Activated naive CD4-positive, alpha-beta T cell treated with anti-CD3 and anti-CD28 coated beads for 36 hours (primary cell): ENCODE measurements around the gene UBQLN4. TPM values are rescaled to one million over a fixed set of nuclear protein-coding genes. Genes with fewer than 3 reads are reported as not detected.

Experiments
- CTCF ChIA-PET: fragments of 350-600 bp; sonication (Branson Sonifier 250); formaldehyde crosslinking; loops from one replicate; lab custom pipeline; 2021; ENCODE audit warnings: antibody characterized with exemption; lab: Charles Lee
- DNase-seq: peaks from one replicate; pipeline ENCODE4 v3.0.0-alpha.2; 2020
- H3K27ac Mint-ChIP-seq: one replicate; pipeline ENCODE4 v1.8.0; 2021; ENCODE audit warnings: mild to moderate bottlenecking, mixed read lengths
- H3K27me3 Mint-ChIP-seq: one replicate; pipeline ENCODE4 v1.8.0; 2021; ENCODE audit warnings: low read depth, mixed read lengths
- H3K36me3 Mint-ChIP-seq: one replicate; pipeline ENCODE4 v1.8.0; 2021; ENCODE audit warnings: low read depth, mixed read lengths
- H3K4me1 Mint-ChIP-seq: one replicate; pipeline ENCODE4 v1.8.0; 2021; ENCODE audit warnings: low read depth, mixed read lengths
- H3K4me3 Mint-ChIP-seq: one replicate; pipeline ENCODE4 v1.8.0; 2021; ENCODE audit warnings: mild to moderate bottlenecking, moderate library complexity, mixed read lengths
- H3K9me3 Mint-ChIP-seq: one replicate; pipeline ENCODE4 v1.8.0; 2021; ENCODE audit warnings: mixed read lengths
- intact Hi-C: fragments of 100-400 bp; cut with micrococcal nuclease; formaldehyde crosslinking; loops from one replicate; pipeline ENCODE4 v1.15.1; 2023
- total RNA-seq, 2 experiments: library from RNA; stranded (reverse); gene quantifications; one replicate each; pipeline ENCODE4 v1.2.3, GENCODE V29; 2021

Gene UBQLN4
- total RNA-seq, 2 experiments from 2014 or later = 27.1 to 27.4 TPM

DNA sequence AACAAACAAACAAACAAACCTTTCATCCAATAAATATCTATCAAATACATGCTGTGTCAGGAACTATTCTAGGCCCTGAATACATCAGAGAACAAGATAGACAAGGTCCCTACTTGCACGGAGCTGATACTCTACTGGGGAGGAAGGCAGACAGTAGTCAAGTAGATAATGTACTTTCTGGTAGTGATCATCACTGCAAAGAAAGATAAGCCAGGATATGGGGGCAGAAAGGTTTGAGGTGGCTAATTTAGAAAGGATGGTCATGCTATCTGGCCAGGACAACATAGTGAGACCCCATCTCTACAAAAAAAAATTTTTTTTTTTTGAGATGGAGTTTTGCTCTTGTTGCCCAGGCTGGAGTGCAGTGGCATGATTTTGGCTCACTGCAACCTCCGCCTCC, 38.0 kb upstream of the UBQLN4 start:
- H3K4me3 Mint-ChIP-seq = no peak overlapping the region
- CTCF ChIA-PET = interaction anchor here (0.6 to 16.2 kb wide), 9 partner anchors 9 to 193 kb away, joined by 3 to 737 read pairs (median 7); partner anchors contain the start of genes MEX3A and TMEM79
- H3K27me3 Mint-ChIP-seq = peaks cover 14% of the 10 kb centered on the region
- intact Hi-C loops = loop anchor here (2.0 kb wide), 1 partner anchor 227 kb away; no protein-coding TSS in a partner anchor
- DNase-seq = no peak
- no peaks in the 10 kb centered on the region for H3K36me3 Mint-ChIP-seq
- H3K27ac Mint-ChIP-seq = no peak overlapping the region
- H3K9me3 Mint-ChIP-seq = no peaks in the 10 kb centered on the region
- H3K4me1 Mint-ChIP-seq = peaks cover 15% of the 10 kb centered on the region

DNA sequence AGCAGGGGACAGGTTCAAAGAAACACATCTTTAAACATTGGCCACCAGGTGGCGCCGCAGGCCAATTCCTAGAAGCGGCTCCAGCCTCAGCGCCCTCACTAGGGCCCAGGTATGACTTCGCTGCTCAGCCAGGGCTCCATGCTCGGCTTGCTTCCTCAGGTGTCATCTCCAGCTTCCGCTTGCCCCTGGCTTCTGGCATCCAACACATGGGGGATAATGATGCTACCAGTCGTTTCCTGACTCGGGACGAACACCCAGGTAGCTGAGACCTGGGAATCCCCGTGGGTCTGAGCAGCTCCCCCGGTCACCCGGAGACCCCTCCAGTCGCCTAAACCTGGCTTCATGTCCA, 37.2 kb upstream of the UBQLN4 start:
- intact Hi-C loops = loop anchor here (1.0 to 2.0 kb wide), 4 partner anchors 39 to 228 kb away; no protein-coding TSS in a partner anchor
- Mint-ChIP-seq H3K4me3 (no peak overlapping the region), H3K4me1 (peaks cover 8% of the 10 kb centered on the region), H3K27ac (no peak overlapping the region), H3K27me3 (peaks cover 19% of the 10 kb centered on the region), H3K9me3 (no peaks in the 10 kb centered on the region), H3K36me3 (no peaks in the 10 kb centered on the region)
- DNase-seq = peak; percentile 95
- CTCF ChIA-PET = interaction anchor here (0.6 to 16.2 kb wide), 16 partner anchors 8 to 180 kb away, joined by 3 to 737 read pairs (median 4); partner anchors contain the start of genes LMNA, MEX3A and RAB25

DNA sequence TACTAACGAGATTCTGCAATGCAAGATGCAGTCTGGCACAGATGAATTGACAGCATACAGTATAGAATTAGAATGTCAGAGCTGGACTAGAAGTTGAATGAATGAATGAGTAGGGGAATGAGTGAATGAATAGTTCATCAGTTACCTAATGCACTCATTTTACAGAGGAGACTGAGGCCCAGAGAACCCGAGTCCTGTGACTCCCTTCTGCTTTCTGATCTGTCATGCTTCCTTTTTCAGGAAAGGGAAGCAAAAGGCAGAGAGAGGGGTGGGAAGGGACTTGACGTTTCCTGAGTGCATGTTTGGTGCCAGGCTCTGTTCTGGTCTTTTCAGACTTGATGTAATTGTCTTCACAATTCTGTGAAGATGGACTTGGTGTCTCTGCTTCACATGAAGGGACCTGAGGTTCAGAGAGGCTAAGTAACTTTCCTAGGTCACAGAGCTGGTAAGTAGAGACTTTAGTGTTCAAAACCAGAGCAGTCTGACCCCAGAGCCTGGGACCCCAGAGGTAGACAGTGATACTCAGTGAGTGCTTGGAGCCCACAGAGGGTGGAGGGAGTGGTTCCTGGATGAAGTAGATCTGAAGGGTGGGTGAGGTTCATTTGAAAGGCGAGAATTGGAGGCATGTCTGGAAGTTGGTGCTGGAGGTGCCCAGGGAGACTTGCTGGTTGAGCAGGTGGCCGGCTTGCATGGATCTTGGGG, 36.7 kb upstream of the UBQLN4 start:
- no peak overlapping the region for H3K27ac Mint-ChIP-seq
- intact Hi-C loops = loop anchor here (1.0 to 2.0 kb wide), 4 partner anchors 40 to 229 kb away; no protein-coding TSS in a partner anchor
- H3K4me1 Mint-ChIP-seq = peaks cover 4% of the 10 kb centered on the region
- H3K9me3 Mint-ChIP-seq = no peaks in the 10 kb centered on the region
- no peak for DNase-seq
- CTCF ChIA-PET = interaction anchor here (0.7 to 16.2 kb wide), 14 partner anchors 14 to 142 kb away, joined by 3 to 737 read pairs (median 6); partner anchors contain the start of gene LMNA
- H3K4me3 Mint-ChIP-seq = no peak overlapping the region
- no peaks in the 10 kb centered on the region for H3K36me3 Mint-ChIP-seq
- peaks cover 19% of the 10 kb centered on the region for H3K27me3 Mint-ChIP-seq

DNA sequence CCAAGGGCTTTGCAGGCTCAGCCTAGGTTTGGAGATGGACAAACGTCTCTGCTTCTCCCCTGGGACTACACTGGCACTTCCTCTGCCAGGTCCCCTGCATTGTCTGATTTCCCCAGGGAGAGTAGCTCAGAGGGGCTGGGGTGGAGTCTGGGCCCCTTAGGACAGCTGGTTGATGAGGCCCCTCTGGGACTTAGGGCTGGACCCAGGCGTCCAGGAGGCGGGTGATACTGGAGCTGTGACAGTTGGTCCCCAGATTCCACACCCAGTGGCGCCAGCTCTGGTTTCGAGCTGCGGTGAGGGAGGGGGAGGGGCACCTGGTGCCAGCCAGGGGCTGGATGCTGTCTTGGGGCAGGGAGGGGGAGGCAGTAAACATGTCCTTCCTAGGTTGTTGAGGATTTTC, 36.1 kb upstream of the UBQLN4 start:
- Mint-ChIP-seq H3K27me3 (peaks cover 19% of the 10 kb centered on the region), H3K9me3 (no peaks in the 10 kb centered on the region), H3K36me3 (no peaks in the 10 kb centered on the region), H3K4me1 (no peaks in the 10 kb centered on the region), H3K27ac (no peak overlapping the region), H3K4me3 (no peak overlapping the region)
- intact Hi-C loops = loop anchor here (1.0 to 2.0 kb wide), 4 partner anchors 41 to 229 kb away; no protein-coding TSS in a partner anchor
- CTCF ChIA-PET = interaction anchor here (0.6 to 16.2 kb wide), 7 partner anchors 17 to 367 kb away, joined by 3 to 737 read pairs (median 7); partner anchors contain the start of gene LMNA
- no peak for DNase-seq

DNA sequence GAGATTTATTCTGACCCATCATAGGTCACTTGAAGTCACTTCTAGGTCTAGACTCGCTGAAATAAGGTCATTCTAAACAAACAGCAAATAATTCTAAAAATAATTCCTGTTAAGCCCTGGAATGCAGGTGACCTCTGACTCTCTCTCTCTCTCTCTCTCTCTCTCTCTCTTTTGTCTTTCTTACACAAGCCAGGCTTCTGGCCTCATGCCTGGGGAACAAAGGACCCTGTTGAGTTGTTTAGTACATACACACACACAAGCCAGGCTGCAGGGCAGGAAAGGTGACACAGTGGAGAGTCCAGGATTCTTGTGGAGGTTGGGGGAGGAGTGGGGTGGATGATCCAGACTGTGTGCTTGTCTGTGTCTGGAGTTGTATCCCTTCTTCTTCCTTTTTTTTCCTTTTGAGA, 32.7 kb upstream of the UBQLN4 start:
- DNase-seq = no peak
- H3K4me3 Mint-ChIP-seq = no peak overlapping the region
- intact Hi-C loops = no loop called here
- H3K36me3 Mint-ChIP-seq = no peaks in the 10 kb centered on the region
- CTCF ChIA-PET = interaction anchor here (0.6 to 16.2 kb wide), 2 partner anchors 43 to 916 kb away, joined by 4 to 737 read pairs; no protein-coding TSS in a partner anchor
- peaks cover 5% of the 10 kb centered on the region for H3K4me1 Mint-ChIP-seq
- no peaks in the 10 kb centered on the region for H3K9me3 Mint-ChIP-seq
- peaks cover 26% of the 10 kb centered on the region for H3K27me3 Mint-ChIP-seq
- no peak overlapping the region for H3K27ac Mint-ChIP-seq

DNA sequence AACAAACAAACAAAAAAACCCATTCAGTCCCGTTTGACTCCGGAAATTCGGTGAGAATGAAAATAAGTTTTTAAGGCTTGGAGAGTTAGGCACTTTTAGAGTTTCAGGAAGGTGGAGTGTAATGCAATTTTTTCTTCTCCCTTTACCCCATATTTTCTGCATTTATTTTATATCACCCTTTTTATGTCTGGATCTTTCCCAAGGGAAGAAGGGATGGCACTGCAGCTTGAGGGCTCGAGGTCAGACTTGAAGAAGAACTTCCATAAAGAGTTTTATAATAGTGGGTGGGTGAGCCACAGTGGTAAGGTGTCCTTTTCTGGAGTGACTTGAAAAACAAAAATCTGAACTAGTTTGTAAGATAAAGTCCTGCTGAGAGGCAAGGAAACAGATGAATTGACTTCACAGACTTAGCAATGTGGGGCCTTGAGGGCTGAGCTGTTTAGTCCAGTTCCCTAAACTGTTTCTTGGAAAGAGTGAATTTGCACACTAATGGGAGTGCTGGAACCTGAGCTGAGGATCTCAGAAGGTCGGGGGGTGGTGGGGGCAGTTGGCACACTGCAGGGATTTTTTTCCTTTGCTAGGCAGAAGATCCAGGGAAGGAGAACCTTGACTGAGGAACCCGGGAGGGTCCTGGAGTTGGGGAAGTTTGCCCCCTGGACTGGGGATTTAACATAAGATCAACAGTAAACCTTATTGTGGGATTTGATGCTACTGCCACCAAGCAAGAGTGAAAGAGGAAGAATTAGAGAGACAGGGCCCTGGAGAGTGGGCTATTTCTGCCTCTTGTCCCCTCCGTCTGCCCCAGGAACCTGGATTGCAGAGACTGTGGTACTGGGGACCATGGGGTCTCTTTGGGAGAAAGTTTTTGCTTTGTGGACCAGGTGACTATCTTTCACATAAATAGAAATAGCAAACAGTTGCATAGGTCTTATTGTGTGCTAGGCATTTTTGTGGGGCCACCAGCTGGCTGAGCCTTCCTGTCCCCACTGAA, 30.5 kb upstream of the UBQLN4 start:
- H3K36me3 Mint-ChIP-seq = no peaks in the 10 kb centered on the region

DNA sequence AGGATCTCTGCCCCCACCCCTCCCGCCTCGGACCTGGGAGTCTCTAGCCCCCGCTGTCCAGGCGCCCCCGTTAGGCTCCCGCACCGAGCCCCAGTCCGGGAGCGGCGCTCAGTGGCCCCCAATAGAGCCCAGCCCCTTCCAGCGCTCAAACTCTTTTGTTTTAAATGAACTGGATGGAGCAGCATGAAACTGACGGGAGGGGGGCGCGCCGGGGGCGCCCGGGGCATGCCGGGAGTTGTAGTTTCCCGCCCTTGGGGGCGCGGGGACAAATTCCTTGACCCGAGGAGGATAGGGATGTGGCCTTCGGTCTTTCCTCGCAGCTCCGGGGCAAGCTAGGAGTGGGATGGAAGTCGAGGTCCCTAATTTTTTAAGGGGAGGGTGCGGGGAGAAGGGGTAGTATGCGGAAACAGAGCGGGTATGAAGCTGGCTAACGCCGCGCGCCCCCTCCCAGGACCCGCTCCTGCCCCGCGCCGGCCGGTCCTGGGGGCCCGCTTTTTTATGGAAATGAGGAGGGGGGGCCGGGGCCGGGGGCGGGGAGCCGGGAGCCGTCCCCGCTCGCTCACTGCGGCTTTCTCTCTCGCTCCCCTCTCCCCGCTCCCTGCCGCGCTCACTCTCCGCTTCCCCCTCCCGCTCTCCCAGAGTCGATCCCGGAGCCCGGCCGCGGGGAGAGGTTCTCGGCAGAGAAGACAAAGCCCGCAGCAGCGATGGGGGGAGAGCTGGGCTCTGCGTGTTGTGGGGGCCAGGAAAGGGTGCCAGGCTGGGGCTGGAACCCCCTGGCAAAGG, 28.9 kb upstream of the UBQLN4 start, which contains the start of gene MEX3A:
TSS of gene MEX3A (minus strand) at position 157 of the 783 bp plus-strand sequence. CDS start 467 bp downstream, outside the sequence.
- intact Hi-C loops = loop anchor here (1.0 kb wide), 1 partner anchor 28 kb away; the partner anchor contains the start of gene LAMTOR2
- CTCF ChIA-PET = interaction anchor here (1.0 to 3.5 kb wide), 5 partner anchors 9 to 223 kb away, joined by 3 to 28 read pairs (median 6); no protein-coding TSS in a partner anchor
- Mint-ChIP-seq H3K9me3 (no peaks in the 10 kb centered on the region), H3K27ac (no peak within 1 kb of the TSS), H3K4me3 (peak within 1 kb of the TSS; percentile 75), H3K27me3 (peaks cover 26% of the 10 kb centered on the region), H3K36me3 (no peaks in the 10 kb centered on the region), H3K4me1 (peaks cover 5% of the 10 kb centered on the region)
- DNase-seq = peak; percentile 61

More for the DNA sequence above, 30.5 kb upstream of the UBQLN4 start:
- no peak overlapping the region for H3K4me3 Mint-ChIP-seq
- no peaks in the 10 kb centered on the region for H3K9me3 Mint-ChIP-seq
- DNase-seq = no peak
- intact Hi-C loops = no loop called here
- no peak overlapping the region for H3K27ac Mint-ChIP-seq
- peaks cover 27% of the 10 kb centered on the region for H3K27me3 Mint-ChIP-seq
- CTCF ChIA-PET = interaction anchor here (1.0 to 3.5 kb wide), 4 partner anchors 13 to 140 kb away, joined by 3 to 28 read pairs (median 4); no protein-coding TSS in a partner anchor
- peaks cover 5% of the 10 kb centered on the region for H3K4me1 Mint-ChIP-seq

DNA sequence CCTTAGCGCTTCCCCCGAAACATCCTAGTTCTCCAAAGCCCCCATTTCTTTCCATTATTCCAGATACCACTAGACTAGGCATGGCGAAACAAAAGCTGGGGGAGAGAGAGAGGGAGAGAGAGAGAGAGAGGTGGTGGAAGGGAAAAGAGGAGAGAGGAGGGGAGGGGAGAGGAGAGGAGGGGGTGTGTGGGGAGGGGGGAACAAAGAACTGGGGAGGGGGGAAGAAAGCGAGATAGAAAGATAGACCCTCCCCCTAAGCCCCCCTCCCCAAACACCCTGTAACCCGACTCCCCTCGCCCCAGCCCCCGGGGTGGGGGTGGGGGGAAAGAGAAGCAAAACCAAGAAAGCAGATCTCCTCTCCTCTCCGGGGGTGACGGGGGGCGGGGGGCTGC, 28.3 kb upstream of the UBQLN4 start:
- H3K9me3 Mint-ChIP-seq = no peaks in the 10 kb centered on the region
- intact Hi-C loops = loop anchor here (1.0 kb wide), 1 partner anchor 28 kb away; the partner anchor contains the start of gene LAMTOR2

DNA sequence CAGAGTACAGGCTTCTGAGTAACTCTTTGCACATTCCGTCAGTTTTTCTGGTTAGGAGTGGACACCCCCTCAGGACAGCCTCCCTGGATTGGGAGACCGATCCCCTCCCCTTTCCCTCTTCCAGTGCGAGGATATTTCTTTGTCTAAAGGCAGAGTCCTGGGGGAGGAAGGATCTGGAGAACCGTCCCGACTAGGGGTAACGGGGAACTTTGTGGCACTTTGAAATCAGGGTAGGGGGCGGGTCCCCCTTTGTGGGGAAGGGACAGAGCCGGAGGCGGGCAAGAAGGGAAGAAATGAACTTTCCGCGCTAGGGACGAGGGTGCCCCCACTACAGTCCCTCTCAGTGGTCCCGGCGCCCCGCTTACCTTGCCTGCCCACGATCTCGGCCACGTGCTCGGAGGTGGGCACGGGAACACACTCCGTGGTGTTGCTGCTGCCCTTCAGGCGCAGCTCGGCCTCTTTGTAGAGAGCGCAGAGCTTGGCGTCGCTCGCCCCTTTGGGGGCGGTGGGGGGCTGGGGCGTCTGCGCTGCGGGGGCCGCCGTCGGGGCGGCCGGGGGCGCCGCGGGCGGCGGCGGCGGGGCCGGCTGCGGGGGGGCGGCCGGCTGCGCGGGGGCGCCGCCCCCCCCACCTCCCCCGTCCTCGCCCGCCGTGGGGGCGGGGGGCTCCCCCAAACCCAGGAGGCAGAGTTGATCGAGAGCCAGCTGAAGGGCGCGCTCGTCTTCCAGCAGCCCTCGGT, 27.8 kb upstream of the UBQLN4 start:
- intact Hi-C loops = no loop called here
- Mint-ChIP-seq H3K4me3 (peak overlapping the region; percentile 75), H3K9me3 (no peaks in the 10 kb centered on the region), H3K36me3 (no peaks in the 10 kb centered on the region), H3K27me3 (peaks cover 20% of the 10 kb centered on the region), H3K4me1 (peaks cover 5% of the 10 kb centered on the region), H3K27ac (no peak overlapping the region)
- no peak for DNase-seq
- CTCF ChIA-PET = interaction anchor here (2.5 kb wide), 1 partner anchor 16 kb away, joined by 6 read pairs; no protein-coding TSS in a partner anchor

More for the DNA sequence above, 28.3 kb upstream of the UBQLN4 start:
- DNase-seq = no peak
- Mint-ChIP-seq H3K4me3 (peak overlapping the region; percentile 75), H3K4me1 (peaks cover 5% of the 10 kb centered on the region), H3K36me3 (no peaks in the 10 kb centered on the region), H3K27ac (no peak overlapping the region), H3K27me3 (peaks cover 22% of the 10 kb centered on the region)
- CTCF ChIA-PET = interaction anchor here (1.2 to 3.5 kb wide), 4 partner anchors 9 to 46 kb away, joined by 3 to 28 read pairs (median 8); no protein-coding TSS in a partner anchor

DNA sequence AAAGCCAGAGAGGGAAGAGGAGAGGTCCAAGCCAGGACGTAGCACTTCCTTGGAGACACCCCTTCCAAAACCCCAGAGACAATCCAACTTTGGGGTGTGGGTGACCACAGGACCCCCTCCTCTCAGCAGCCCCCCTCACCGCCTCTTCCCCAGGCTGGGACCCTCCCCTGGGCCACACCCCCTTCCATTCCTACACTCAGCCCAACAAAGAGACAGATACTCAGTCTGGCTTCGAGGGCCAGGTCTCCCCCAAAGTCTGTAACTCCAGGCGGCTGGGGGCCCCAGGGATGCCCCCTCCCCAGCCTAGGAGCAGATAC, 27.2 kb upstream of the UBQLN4 start:
- CTCF ChIA-PET = no interaction called here
- no peak for DNase-seq
- Mint-ChIP-seq H3K4me3 (peak overlapping the region; percentile 45), H3K27ac (no peak overlapping the region), H3K27me3 (peaks cover 16% of the 10 kb centered on the region), H3K36me3 (no peaks in the 10 kb centered on the region), H3K9me3 (no peaks in the 10 kb centered on the region), H3K4me1 (peaks cover 5% of the 10 kb centered on the region)
- intact Hi-C loops = no loop called here
